Left ventricle myocardium inferior (tissue), 1 donor: Measurements from ENCODE around the gene THTPA. TPM values are rescaled to one million over a fixed set of nuclear protein-coding genes. Genes with fewer than 3 reads are reported as not detected.
"Not testable (repeated sequence)": the region's sequence is repeated elsewhere in the genome, so short reads cannot be mapped to it uniquely, and the experiment has no call there.

Experiments used
- DNase-seq: peaks from one replicate; pipeline ENCODE4 v3.0.0-alpha.2; 2020
- H3K27ac ChIP-seq: fragments of 200-600 bp; replicated peaks from 2 replicates; pipeline ENCODE4 v1.8.0; 2021
- H3K27me3 ChIP-seq: fragments of 200-600 bp; 2 replicates; pipeline ENCODE4 v1.8.0; 2021; ENCODE audit warnings: low read depth
- H3K36me3 ChIP-seq: fragments of 200-600 bp; 2 replicates; pipeline ENCODE4 v1.8.0; 2021
- H3K4me1 ChIP-seq: fragments of 200-600 bp; 2 replicates; pipeline ENCODE4 v1.8.0; 2021
- H3K4me3 ChIP-seq: fragments of 200-600 bp; 2 replicates; pipeline ENCODE4 v1.8.0; 2021; ENCODE audit warnings: mild to moderate bottlenecking, moderate library complexity
- H3K9me3 ChIP-seq: fragments of 200-600 bp; replicated peaks from 2 replicates; pipeline ENCODE4 v1.8.0; 2021
- CTCF ChIP-seq: fragments of 200-600 bp; IDR thresholded peaks from 2 replicates; pipeline ENCODE4 v1.8.0; 2021; ENCODE audit warnings: antibody characterized with exemption, mild to moderate bottlenecking, borderline replicate concordance
- intact Hi-C: fragments of 100-400 bp; cut with micrococcal nuclease; formaldehyde crosslinking; loops from one replicate; pipeline ENCODE4 v1.11.0; 2022
- total RNA-seq: library from RNA; stranded (reverse); fragmentation: NEBNext Ultra II Directional; extraction: Animal tissue kit (Norgen Biotek cat#: 25700); gene quantifications from one replicate; pipeline ENCODE4 v1.2.1, GENCODE V29; 2021
- donor health status: DM: no; HTN: yes; CAD: no; lungs with severe emphysema.

THTPA gene
- total RNA-seq, 1 donor from 2014 or later = 17.2 TPM

- no peaks in the 10 kb centered on the region for H3K36me3 ChIP-seq
- H3K4me1 ChIP-seq = peaks cover 2% of the 10 kb centered on the region
- H3K27ac ChIP-seq = no peak overlapping the region
- no peaks in the 10 kb centered on the region for H3K27me3 ChIP-seq
- intact Hi-C loops = no loop called here
- no peak for TF ChIP-seq CTCF
- no peak overlapping the region for H3K4me3 ChIP-seq
- DNase-seq = no peak
- H3K9me3 ChIP-seq = no peaks in the 10 kb centered on the region
Measured at GRCh38 chr14:23535943-23536342, 20.1 kb upstream of the THTPA start.

DNA sequence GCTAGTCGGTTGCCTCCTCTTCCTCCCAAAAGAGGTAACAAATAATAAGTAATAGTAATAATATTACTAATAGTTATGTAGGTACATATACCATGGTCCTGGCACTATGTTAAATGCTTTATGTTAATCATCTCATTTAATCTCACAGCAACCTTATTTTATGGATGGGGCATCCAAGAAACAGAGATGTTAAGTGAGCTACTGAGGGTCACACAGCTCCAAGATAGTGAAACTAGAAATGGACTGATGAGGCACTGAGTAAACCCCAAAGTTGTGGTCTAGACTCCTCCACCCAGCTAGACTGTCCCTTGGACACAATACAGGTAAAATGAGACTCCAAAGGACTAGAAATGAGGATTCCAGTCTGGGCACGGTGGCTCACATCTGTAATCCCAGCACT is 19.6 kb upstream of the THTPA start:
- Histone ChIP-seq H3K36me3 (no peaks in the 10 kb centered on the region), H3K27me3 (no peaks in the 10 kb centered on the region), H3K9me3 (no peaks in the 10 kb centered on the region), H3K4me1 (no peaks in the 10 kb centered on the region), H3K27ac (no peak overlapping the region), H3K4me3 (no peak overlapping the region)
- no peak for TF ChIP-seq CTCF
- intact Hi-C loops = no loop called here
- DNase-seq = no peak

- not testable (repeated sequence) for H3K4me1 ChIP-seq, H3K27ac ChIP-seq
Measured at GRCh38 chr14:23536906-23537305, 19.2 kb upstream of the THTPA start.

DNA sequence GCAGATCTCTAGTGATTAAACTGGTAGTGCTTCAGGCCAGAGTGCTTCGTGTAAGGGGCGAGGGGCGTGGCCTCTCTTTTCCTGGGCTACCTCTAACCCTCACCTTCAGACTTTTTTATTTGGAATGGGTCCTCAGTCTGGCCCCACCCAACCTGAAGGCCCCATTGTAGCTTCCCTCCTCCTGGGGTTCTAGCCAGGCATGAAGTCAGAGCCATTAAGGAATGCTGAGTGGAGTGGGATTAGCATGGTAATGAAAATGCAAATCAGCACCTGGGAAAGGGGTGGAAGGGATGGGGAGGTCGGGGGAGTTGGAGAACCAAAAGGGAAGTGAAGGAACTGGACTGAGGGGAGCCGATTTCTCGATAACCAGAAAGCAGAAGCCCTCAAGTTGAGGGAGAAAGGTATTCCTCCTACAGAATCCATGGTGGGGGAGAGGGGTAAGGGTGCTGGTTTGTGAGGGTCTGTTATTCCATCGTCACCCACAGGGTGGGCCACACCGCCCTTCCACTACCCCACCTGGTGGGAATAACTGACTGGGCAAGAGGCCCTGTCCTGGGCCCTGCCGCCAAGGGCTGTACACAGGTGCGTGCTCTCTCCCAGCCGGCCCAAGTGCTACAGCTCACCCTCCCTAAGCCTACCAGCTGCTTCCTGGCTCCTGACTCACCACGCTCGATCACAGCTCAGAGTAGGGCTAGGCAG is 18.6 kb upstream of the THTPA start:
- H3K9me3 ChIP-seq = no peaks in the 10 kb centered on the region
- DNase-seq = no peak
- H3K27me3 ChIP-seq = no peaks in the 10 kb centered on the region
- intact Hi-C loops = no loop called here
- no peaks in the 10 kb centered on the region for H3K36me3 ChIP-seq
- no peaks in the 10 kb centered on the region for H3K4me1 ChIP-seq
- no peak for TF ChIP-seq CTCF
- no peak overlapping the region for H3K4me3 ChIP-seq
- no peak overlapping the region for H3K27ac ChIP-seq

More at GRCh38 chr14:23536906-23537305, 19.2 kb upstream of the THTPA start:
- intact Hi-C loops, H3K27me3 ChIP-seq, DNase-seq, H3K9me3 ChIP-seq, H3K36me3 ChIP-seq, H3K4me3 ChIP-seq: not testable (repeated sequence)

DNA sequence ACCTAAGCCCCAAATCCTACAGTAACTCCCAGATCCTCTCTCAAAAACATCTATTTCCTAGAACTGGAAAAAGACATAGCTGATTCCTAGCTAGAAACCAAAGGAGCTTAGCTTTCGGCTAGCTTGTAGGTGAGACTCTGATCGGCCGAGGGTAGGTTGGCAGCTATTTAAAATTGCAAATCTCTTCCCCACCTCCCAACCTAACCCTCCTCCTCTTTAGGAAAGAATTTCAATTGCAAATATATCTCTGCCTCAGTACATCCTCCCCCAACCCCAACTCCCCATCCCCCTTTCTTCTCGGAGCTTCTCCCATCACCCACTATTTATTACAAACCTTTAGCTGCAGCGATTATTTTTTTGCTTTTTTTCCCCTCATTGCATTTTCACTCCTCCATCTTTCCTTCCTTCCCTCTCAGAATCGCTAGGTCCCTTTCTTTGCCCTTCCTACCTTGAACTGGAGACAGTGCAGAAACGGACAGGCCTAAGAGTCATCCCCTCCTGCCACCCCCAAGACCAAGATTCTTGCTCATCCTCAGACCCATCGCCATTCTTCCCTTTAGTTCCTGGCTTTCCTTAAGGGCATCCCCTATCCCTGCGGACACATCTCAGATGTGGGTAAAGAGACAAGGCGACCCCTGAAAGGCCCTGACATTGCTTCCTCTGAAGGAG is 17.9 kb upstream of the THTPA start:
- no peak for TF ChIP-seq CTCF
- H3K4me3 ChIP-seq = no peak overlapping the region
- no peaks in the 10 kb centered on the region for H3K4me1 ChIP-seq
- DNase-seq = no peak
- no peaks in the 10 kb centered on the region for H3K27me3 ChIP-seq
- intact Hi-C loops = no loop called here
- no peaks in the 10 kb centered on the region for H3K9me3 ChIP-seq
- H3K27ac ChIP-seq = peak overlapping the region; percentile 7
- H3K36me3 ChIP-seq = no peaks in the 10 kb centered on the region

DNA sequence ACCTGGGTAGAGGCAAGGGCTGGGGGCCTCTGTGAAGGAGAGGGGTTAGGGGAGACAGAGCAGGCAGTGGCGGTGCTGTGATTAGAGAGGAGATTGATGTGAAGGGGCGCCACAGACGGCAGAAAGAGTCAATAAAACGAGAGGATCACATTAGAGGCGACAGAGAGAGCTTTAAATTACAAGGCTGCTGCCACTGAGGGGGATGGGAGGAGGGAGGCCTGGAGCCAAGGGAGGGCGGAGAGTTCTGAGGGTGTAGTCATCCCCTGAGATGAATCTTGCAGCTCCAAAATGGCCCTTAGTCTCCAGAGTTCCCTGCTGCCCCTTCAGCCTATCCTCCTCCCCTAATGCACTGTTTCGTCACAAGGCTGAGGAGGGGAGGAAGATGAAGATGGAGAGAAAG is 17.3 kb upstream of the THTPA start:
- peak; percentile 46 for DNase-seq
- no peaks in the 10 kb centered on the region for H3K4me1 ChIP-seq
- peak overlapping the region; percentile 7 for H3K27ac ChIP-seq
- intact Hi-C loops = no loop called here
- no peak overlapping the region for H3K4me3 ChIP-seq
- no peaks in the 10 kb centered on the region for H3K9me3 ChIP-seq
- no peaks in the 10 kb centered on the region for H3K36me3 ChIP-seq
- no peak for TF ChIP-seq CTCF
- H3K27me3 ChIP-seq = no peaks in the 10 kb centered on the region
